A549 (cell line): ENCODE measurements around the gene RIMBP2. TPM values are rescaled to one million over a fixed set of nuclear protein-coding genes. Genes with fewer than 3 reads are reported as not detected.
"Not testable (repeated sequence)": the region's sequence is repeated elsewhere in the genome, so short reads cannot be mapped to it uniquely, and the experiment has no call there.

Experiments
- ATAC-seq, 2 experiments: fragments of 200-7000 bp in 1 of 2; fragments of >200 bp in 1 of 2; cut with Nextera tagmentation in 1 of 2; cut with Tn5 transposase in 1 of 2; 3 replicates each; pipeline versions ENCODE4 v1.8.0 to v1.9.1; 2018 to 2020; ENCODE audit warnings: mild to moderate bottlenecking in 1 of 2, moderate library complexity in 1 of 2
- CTCF ChIA-PET: fragments of 300-600 bp; sonication (Branson Sonifier 250); formaldehyde crosslinking; extraction: SDS; loops from one replicate; lab custom pipeline; 2021; ENCODE audit warnings: antibody characterized with exemption, inconsistent platforms; lab: Yijun Ruan, JAX
- POLR2A ChIA-PET: fragments of 350-600 bp; formaldehyde crosslinking; extraction: SDS; loops from one replicate; lab custom pipeline; 2021; ENCODE audit warnings: antibody characterized with exemption, inconsistent platforms; lab: Yijun Ruan, JAX
- DNase-seq, 2 experiments: peaks; one replicate each; pipeline versions ENCODE4 v3.0.0 to v3.0.0-alpha.2; 2011 to 2016; ENCODE audit warnings: low read depth in 1 of 2, low spot score in 1 of 2
- FAIRE-seq: peaks from 2 replicates; lab custom pipeline; 2011; peaks lifted over from hg19 to GRCh38; lab: Jason Lieb, UNC
- H3K27ac ChIP-seq, 2 experiments: fragments of >200 bp; sonication (Bioruptor Twin); formaldehyde crosslinking; 3 replicates each; pipeline ENCODE4 v1.5.1; 2016 to 2017
- H3K4me1 ChIP-seq: fragments of >200 bp; sonication (Bioruptor Twin); formaldehyde crosslinking; 3 replicates; pipeline ENCODE4 v1.6.1; 2016
- H3K4me2 ChIP-seq: fragments of >200 bp; sonication (Bioruptor Twin); formaldehyde crosslinking; 3 replicates; pipeline ENCODE4 v1.6.1; 2016
- H3K4me3 ChIP-seq: fragments of >200 bp; sonication (Bioruptor Twin); formaldehyde crosslinking; 3 replicates; pipeline ENCODE4 v1.5.1; 2016
- H3K9me3 ChIP-seq: fragments of >200 bp; sonication (Bioruptor Twin); formaldehyde crosslinking; 3 replicates; pipeline ENCODE4 v1.6.1; 2016
- CBX2 ChIP-seq: fragments of 200-600 bp; sonication (generic); IDR thresholded peaks from 2 replicates; pipeline ENCODE4 v1.6.1; 2016; ENCODE audit warnings: low read depth, mild to moderate bottlenecking, borderline replicate concordance
- EHMT2 ChIP-seq: fragments of 200-600 bp; sonication (generic); IDR thresholded peaks from 2 replicates; pipeline ENCODE4 v1.6.1; 2016; ENCODE audit warnings: antibody characterized with exemption, low read depth, mild to moderate bottlenecking, moderate library complexity
- FOSL2 ChIP-seq, 2 experiments: fragments of 450-650 bp in 1 of 2; fragments of >200 bp in 1 of 2; sonication (Bioruptor Twin) in 1 of 2; formaldehyde crosslinking; IDR thresholded peaks; 2 replicates each; pipeline versions ENCODE4 v1.5.0 to v1.6.1; 2016 to 2020; ENCODE audit warnings: mild to moderate bottlenecking in 1 of 2, moderate library complexity in 1 of 2
- GATA3 ChIP-seq: IDR thresholded peaks from 2 replicates; pipeline ENCODE4 v1.6.1; 2012; ENCODE audit warnings: borderline replicate concordance
- JUNB ChIP-seq: fragments of >200 bp; sonication (Bioruptor Twin); formaldehyde crosslinking; IDR thresholded peaks from 2 replicates; pipeline ENCODE4 v1.6.1; 2016
- MAX ChIP-seq: IDR thresholded peaks from 2 replicates; pipeline ENCODE4 v1.6.1; 2012
- MAZ ChIP-seq: fragments of 150-350 bp; IDR thresholded peaks from 2 replicates; pipeline ENCODE4 v1.6.1; 2014; ENCODE audit warnings: antibody characterized with exemption, low read depth, low read length, borderline replicate concordance
- NPAS2 ChIP-seq: fragments of 250-450 bp; sonication (Bioruptor Pico); IDR thresholded peaks from 2 replicates; pipeline ENCODE4 v1.8.0; 2022; ENCODE audit warnings: mild to moderate bottlenecking, moderate library complexity, borderline replicate concordance
- POLR2A ChIP-seq: IDR thresholded peaks from 2 replicates; pipeline ENCODE4 v1.6.1; 2012; ENCODE audit warnings: mild to moderate bottlenecking, low read length
- RAD21 ChIP-seq, 2 experiments: fragments of >200 bp in 1 of 2; sonication (Bioruptor Twin) in 1 of 2; formaldehyde crosslinking in 1 of 2; IDR thresholded peaks in 1 of 2; conservative IDR thresholded peaks in 1 of 2; 2 replicates in 1 of 2; 3 replicates in 1 of 2; pipeline ENCODE4 v1.6.1; 2012 to 2018; ENCODE audit warnings: inconsistent platforms in 1 of 2
- RARB ChIP-seq: fragments of 250-450 bp; sonication (Bioruptor Pico); IDR thresholded peaks from 2 replicates; pipeline ENCODE4 v1.8.0; 2021; ENCODE audit warnings: mild to moderate bottlenecking, moderate library complexity
- RCOR1 ChIP-seq: fragments of 150-350 bp; IDR thresholded peaks from 2 replicates; pipeline ENCODE4 v1.6.1; 2014; ENCODE audit warnings: antibody characterized with exemption, low read length, low read depth
- TP53 ChIP-seq: fragments of 250-450 bp; sonication (Bioruptor Pico); IDR thresholded peaks from 2 replicates; pipeline ENCODE4 v1.5.0; 2021; ENCODE audit warnings: mild to moderate bottlenecking, moderate library complexity
- ZSCAN20 ChIP-seq: fragments of 250-450 bp; sonication (Bioruptor Pico); IDR thresholded peaks from 2 replicates; pipeline ENCODE4 v1.8.0; 2022; ENCODE audit warnings: mild to moderate bottlenecking, moderate library complexity
- WGBS: methylation state at CpG from one replicate; pipeline ENCODE4 v1.1.6; 2017; ENCODE audit errors: missing lambda C conversion rate; 5-methylcytosine and 5-hydroxymethylcytosine counted together
- polyA plus RNA-seq, 4 experiments: library from polyadenylated mRNA; depleted of rRNA in 3 of 4; stranded (reverse); fragments of >200 nt; fragmentation: RNase III in 1 of 4; extraction: RNeasy Plus Mini Kit Qiagen cat#74134 plus additional on column Dnase treatment in 1 of 4; gene quantifications; 2 replicates in 3 of 4; 3 replicates in 1 of 4; pipeline ENCODE4 v1.2.3, GENCODE V29; 2011 to 2017
- TF ChIP-seq, protein P1 (sequence below): fragments of 450-650 bp; IDR thresholded peaks from 2 replicates; pipeline ENCODE4 v1.6.1; 2014; ENCODE audit warnings: antibody characterized with exemption
- TF ChIP-seq, protein P2 (sequence below): fragments of 200-600 bp; sonication (generic); IDR thresholded peaks from 2 replicates; pipeline ENCODE4 v1.6.1; 2016; ENCODE audit warnings: antibody characterized with exemption, mild to moderate bottlenecking, moderate library complexity
- TF ChIP-seq, protein P3 (sequence below): IDR thresholded peaks from 2 replicates; pipeline ENCODE4 v1.6.1; 2012

The RIMBP2 gene
- polyA plus RNA-seq, 2 of the 4 experiments (the other 2 are of a cell fraction): not detected

DNA sequence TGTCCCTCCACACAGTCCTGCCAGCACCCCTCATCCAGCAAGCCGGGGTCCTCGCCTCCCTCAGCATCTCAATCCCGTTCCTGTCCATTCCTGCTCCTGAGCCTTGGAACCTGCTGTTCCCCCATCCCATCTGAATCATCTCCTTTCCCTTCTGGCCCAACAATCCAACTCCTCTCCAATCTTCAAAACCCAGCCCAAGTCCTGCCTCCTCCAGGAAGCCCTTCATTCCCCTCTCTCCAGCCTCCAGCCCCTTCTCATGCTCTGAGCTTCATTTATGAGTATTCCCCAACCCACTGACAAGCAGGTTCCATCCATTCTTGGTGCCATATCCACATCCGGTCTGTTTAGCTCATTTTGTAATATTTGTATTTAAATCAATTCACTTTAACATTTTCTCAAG is 128.1 kb downstream of the RIMBP2 start:
- TF ChIP-seq ZSCAN20 (CRISPR knock-in tag) (no peak), RARB (CRISPR knock-in tag) (no peak), NPAS2 (no peak), POLR2A (no peak), MAZ (no peak), TP53 (no peak), GATA3 (no peak), RCOR1 (no peak), JUNB (no peak), MAX (no peak)
- TF ChIP-seq, protein P1, sequence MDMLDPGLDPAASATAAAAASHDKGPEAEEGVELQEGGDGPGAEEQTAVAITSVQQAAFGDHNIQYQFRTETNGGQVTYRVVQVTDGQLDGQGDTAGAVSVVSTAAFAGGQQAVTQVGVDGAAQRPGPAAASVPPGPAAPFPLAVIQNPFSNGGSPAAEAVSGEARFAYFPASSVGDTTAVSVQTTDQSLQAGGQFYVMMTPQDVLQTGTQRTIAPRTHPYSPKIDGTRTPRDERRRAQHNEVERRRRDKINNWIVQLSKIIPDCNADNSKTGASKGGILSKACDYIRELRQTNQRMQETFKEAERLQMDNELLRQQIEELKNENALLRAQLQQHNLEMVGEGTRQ: no peak
- TF ChIP-seq, protein P2, sequence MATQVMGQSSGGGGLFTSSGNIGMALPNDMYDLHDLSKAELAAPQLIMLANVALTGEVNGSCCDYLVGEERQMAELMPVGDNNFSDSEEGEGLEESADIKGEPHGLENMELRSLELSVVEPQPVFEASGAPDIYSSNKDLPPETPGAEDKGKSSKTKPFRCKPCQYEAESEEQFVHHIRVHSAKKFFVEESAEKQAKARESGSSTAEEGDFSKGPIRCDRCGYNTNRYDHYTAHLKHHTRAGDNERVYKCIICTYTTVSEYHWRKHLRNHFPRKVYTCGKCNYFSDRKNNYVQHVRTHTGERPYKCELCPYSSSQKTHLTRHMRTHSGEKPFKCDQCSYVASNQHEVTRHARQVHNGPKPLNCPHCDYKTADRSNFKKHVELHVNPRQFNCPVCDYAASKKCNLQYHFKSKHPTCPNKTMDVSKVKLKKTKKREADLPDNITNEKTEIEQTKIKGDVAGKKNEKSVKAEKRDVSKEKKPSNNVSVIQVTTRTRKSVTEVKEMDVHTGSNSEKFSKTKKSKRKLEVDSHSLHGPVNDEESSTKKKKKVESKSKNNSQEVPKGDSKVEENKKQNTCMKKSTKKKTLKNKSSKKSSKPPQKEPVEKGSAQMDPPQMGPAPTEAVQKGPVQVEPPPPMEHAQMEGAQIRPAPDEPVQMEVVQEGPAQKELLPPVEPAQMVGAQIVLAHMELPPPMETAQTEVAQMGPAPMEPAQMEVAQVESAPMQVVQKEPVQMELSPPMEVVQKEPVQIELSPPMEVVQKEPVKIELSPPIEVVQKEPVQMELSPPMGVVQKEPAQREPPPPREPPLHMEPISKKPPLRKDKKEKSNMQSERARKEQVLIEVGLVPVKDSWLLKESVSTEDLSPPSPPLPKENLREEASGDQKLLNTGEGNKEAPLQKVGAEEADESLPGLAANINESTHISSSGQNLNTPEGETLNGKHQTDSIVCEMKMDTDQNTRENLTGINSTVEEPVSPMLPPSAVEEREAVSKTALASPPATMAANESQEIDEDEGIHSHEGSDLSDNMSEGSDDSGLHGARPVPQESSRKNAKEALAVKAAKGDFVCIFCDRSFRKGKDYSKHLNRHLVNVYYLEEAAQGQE: no peak
- TF ChIP-seq, all 56 proteins: peak for 0
- no peak for DNase-seq
- Histone ChIP-seq H3K4me2 (no peak overlapping the region), H3K4me3 (no peak overlapping the region), H3K4me1 (no peaks in the 10 kb centered on the region), H3K27ac (no peak overlapping the region), H3K9me3 (no peaks in the 10 kb centered on the region)
- CTCF ChIA-PET: interaction anchor here (1.1 kb wide), 1 partner anchor 160 kb away, joined by 3 read pairs; no protein-coding TSS in a partner anchor
- ATAC-seq: no peak
- POLR2A ChIA-PET: no interaction called here
- FAIRE-seq: no peak
- WGBS: 7% methylated on average over 4 of the region's 4 CpGs

DNA sequence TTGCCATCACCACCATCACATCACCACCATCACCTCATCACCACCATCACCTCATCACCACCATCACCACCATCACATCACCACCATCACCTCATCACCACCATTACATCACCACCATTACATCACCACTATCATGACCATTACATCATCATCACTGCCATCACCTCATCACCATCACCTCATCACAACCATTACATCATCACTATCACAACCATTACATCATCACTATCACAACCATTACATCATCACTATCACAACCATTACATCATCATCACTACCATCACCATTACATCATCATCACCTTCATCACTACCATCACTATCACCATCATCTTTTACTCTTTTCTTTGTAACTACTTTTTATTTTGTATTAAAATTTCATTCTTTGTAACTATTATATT is 131.6 kb downstream of the RIMBP2 start:
- not testable (repeated sequence) for ATAC-seq; TF ChIP-seq FOSL2 (IDR thresholded peaks at IDR 0.05)
- peak; percentile 42; the same call in 1 of the 2 replicates for TF ChIP-seq FOSL2 (CRISPR knock-in tag; IDR thresholded peaks at IDR 0.05)

GRCh38 chr12:130583800-130584199 is 132.3 kb downstream of the RIMBP2 start:
- FAIRE-seq (no peak), ATAC-seq (no peak), DNase-seq (no peak)
- Histone ChIP-seq H3K9me3 (no peaks in the 10 kb centered on the region), H3K27ac (no peak overlapping the region), H3K4me1 (no peaks in the 10 kb centered on the region), H3K4me2 (no peak overlapping the region), H3K4me3 (no peak overlapping the region)
- ChIA-PET CTCF (no interaction called here), POLR2A (no interaction called here)
- TF ChIP-seq POLR2A: no peak
- no peak for TF ChIP-seq RAD21 (conservative IDR thresholded peaks at IDR 0.05 in 1 of 2, IDR thresholded peaks at IDR 0.05 in 1 of 2)
- TF ChIP-seq, protein P3, sequence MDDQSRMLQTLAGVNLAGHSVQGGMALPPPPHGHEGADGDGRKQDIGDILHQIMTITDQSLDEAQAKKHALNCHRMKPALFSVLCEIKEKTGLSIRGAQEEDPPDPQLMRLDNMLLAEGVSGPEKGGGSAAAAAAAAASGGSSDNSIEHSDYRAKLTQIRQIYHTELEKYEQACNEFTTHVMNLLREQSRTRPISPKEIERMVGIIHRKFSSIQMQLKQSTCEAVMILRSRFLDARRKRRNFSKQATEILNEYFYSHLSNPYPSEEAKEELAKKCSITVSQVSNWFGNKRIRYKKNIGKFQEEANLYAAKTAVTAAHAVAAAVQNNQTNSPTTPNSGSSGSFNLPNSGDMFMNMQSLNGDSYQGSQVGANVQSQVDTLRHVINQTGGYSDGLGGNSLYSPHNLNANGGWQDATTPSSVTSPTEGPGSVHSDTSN: no peak
- no peak for TF ChIP-seq EHMT2
- no peak for TF ChIP-seq CBX2
- 4% methylated on average over 4 of the region's 4 CpGs for WGBS

More for the DNA sequence above, 131.6 kb downstream of the RIMBP2 start:
- H3K4me1 ChIP-seq, FAIRE-seq, DNase-seq, CTCF ChIA-PET, POLR2A ChIA-PET, H3K4me2 ChIP-seq, H3K4me3 ChIP-seq, H3K9me3 ChIP-seq, H3K27ac ChIP-seq: not testable (repeated sequence)
